Gastroesophageal sphincter (tissue), 3 donors: ENCODE measurements around the gene WAS.

ENCODE experiments used
- POLR2A ChIP-seq, 2 donors: fragments of 450-650 bp; IDR thresholded peaks; one replicate each; pipeline ENCODE4 v1.6.1; 2017; ENCODE audit warnings: antibody characterized with exemption in 2 of 2, mild to moderate bottlenecking in 2 of 2, moderate library complexity in 1 of 2
- TF ChIP-seq, protein P1 (sequence below), 4 experiments: fragments of 200-600 bp in 2 of 4; fragments of 450-650 bp in 2 of 4; sonication (generic) in 1 of 4; IDR thresholded peaks; one replicate each; pipeline ENCODE4 v1.5.1; 2017 to 2019; ENCODE audit warnings: antibody characterized with exemption in 4 of 4, mild to moderate bottlenecking in 2 of 4, moderate library complexity in 2 of 4

DNA sequence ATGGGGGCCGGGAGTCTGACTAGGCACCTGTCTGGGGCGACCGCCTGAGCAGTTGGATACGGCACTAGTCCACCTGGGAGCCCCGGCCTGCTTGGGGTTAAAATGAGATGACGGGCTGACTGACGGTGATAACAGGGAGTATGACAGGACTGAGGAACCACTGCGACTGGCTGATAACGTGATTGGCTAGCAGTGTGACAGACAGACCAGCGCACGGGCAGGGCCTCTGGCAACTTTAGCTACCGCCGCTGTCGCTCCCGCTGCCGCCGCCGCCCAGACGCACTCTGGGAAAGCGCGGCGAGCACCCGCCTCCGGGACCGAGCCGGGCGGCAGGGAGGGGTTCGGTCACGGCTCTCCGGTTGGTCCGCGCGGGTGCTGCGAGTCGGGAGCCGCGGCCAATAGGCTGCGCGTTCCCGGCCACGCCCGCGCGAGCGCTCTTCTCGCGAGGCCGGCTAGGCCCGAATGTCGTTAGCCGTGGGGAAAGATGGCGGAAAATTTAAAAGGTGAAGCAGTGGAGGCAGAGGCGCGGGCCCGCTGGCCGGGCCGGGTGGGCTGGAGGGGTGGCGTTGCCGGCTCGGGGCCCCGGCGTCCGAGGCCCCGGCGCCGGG, 12.8 kb downstream of the WAS start, which contains the start of gene SUV39H1:
- TF ChIP-seq, protein P1, sequence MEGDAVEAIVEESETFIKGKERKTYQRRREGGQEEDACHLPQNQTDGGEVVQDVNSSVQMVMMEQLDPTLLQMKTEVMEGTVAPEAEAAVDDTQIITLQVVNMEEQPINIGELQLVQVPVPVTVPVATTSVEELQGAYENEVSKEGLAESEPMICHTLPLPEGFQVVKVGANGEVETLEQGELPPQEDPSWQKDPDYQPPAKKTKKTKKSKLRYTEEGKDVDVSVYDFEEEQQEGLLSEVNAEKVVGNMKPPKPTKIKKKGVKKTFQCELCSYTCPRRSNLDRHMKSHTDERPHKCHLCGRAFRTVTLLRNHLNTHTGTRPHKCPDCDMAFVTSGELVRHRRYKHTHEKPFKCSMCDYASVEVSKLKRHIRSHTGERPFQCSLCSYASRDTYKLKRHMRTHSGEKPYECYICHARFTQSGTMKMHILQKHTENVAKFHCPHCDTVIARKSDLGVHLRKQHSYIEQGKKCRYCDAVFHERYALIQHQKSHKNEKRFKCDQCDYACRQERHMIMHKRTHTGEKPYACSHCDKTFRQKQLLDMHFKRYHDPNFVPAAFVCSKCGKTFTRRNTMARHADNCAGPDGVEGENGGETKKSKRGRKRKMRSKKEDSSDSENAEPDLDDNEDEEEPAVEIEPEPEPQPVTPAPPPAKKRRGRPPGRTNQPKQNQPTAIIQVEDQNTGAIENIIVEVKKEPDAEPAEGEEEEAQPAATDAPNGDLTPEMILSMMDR (IDR thresholded peaks at IDR 0.05), result no peak
- peak; percentile 80 to 88 for TF ChIP-seq POLR2A (IDR thresholded peaks at IDR 0.05)
